OCI-LY7 (cell line): Measurements from ENCODE around the gene NEDD8. TPM values are rescaled to one million over a fixed set of nuclear protein-coding genes. Genes with fewer than 3 reads are reported as not detected.

Experiments
- BruUV-seq: library from RNA; stranded (reverse); fragments of 400-500 nt; replicated peaks from 2 replicates; lab custom pipeline; 2021; lab: Mats Ljungman, UMichigan
- CTCF ChIA-PET: fragments of 300-600 bp; sonication (Branson Sonifier 250); formaldehyde crosslinking; loops from one replicate; lab custom pipeline; 2022; ENCODE audit warnings: antibody characterized with exemption; ENCODE audit not compliant: unreplicated experiment; lab: Charles Lee
- POLR2A ChIA-PET: fragments of 300-600 bp; sonication (Branson Sonifier 250); formaldehyde crosslinking; loops from one replicate; lab custom pipeline; 2022; ENCODE audit warnings: antibody characterized with exemption; lab: Charles Lee
- DNase-seq: peaks from one replicate; pipeline ENCODE4 v3.0.0-alpha.2; 2015; ENCODE audit warnings: low spot score
- H2AFZ ChIP-seq: fragments of 200-600 bp; sonication (generic), shearing (Covaris generic); 2 replicates; pipeline ENCODE4 v1.6.1; 2014; ENCODE audit warnings: mild to moderate bottlenecking, antibody characterized with exemption, low read length, moderate library complexity
- H3K27ac ChIP-seq: fragments of 200-600 bp; sonication (generic); 2 replicates; pipeline ENCODE4 v1.5.1; 2014; ENCODE audit warnings: mixed run types, low read depth, mild to moderate bottlenecking, moderate library complexity, low read length, inconsistent platforms; ENCODE audit not compliant: poor library complexity, severe bottlenecking
- H3K36me3 ChIP-seq: fragments of 200-600 bp; sonication (generic); 2 replicates; pipeline ENCODE4 v1.6.1; 2014; ENCODE audit warnings: mild to moderate bottlenecking, antibody characterized with exemption, low read length, moderate library complexity, mixed read lengths; ENCODE audit not compliant: insufficient read depth
- H3K4me1 ChIP-seq: fragments of 200-600 bp; sonication (generic); 2 replicates; pipeline ENCODE4 v1.5.1; 2014; ENCODE audit warnings: mild to moderate bottlenecking, low read length; ENCODE audit not compliant: insufficient read depth, poor library complexity, severe bottlenecking
- H3K4me2 ChIP-seq: fragments of 200-600 bp; sonication (generic); 2 replicates; pipeline ENCODE4 v1.6.1; 2014; ENCODE audit warnings: mild to moderate bottlenecking, low read length
- H3K4me3 ChIP-seq: fragments of 200-600 bp; sonication (generic); 2 replicates; pipeline ENCODE4 v1.5.1; 2014; ENCODE audit warnings: mild to moderate bottlenecking, low read depth, low read length; ENCODE audit not compliant: poor library complexity, severe bottlenecking
- H3K79me2 ChIP-seq: fragments of 200-600 bp; sonication (generic); 2 replicates; pipeline ENCODE4 v1.6.1; 2016; ENCODE audit warnings: low read depth, mild to moderate bottlenecking, low read length, moderate library complexity, mixed read lengths; ENCODE audit not compliant: insufficient read depth
- H3K9me2 ChIP-seq: fragments of 200-600 bp; sonication (generic); 2 replicates; pipeline ENCODE4 v1.6.1; 2016; ENCODE audit warnings: mild to moderate bottlenecking, low read length, mixed read lengths; ENCODE audit not compliant: insufficient read depth
- H3K9me3 ChIP-seq: fragments of 200-600 bp; sonication (generic); 2 replicates; pipeline ENCODE4 v1.6.1; 2014; ENCODE audit warnings: mild to moderate bottlenecking, mixed run types, low read length, mixed read lengths
- H4K20me1 ChIP-seq: fragments of 200-600 bp; sonication (generic); 2 replicates; pipeline ENCODE4 v1.6.1; 2014; ENCODE audit warnings: mild to moderate bottlenecking, antibody characterized with exemption, low read length, moderate library complexity, mixed read lengths; ENCODE audit not compliant: insufficient read depth
- EZH2phosphoT487 ChIP-seq: fragments of 200-600 bp; sonication (generic); IDR thresholded peaks from 2 replicates; pipeline ENCODE4 v1.6.1; 2018; ENCODE audit warnings: low read depth, borderline replicate concordance, mild to moderate bottlenecking, mixed run types, antibody characterized with exemption, low read length, moderate library complexity, mixed read lengths
- intact Hi-C: fragments of 100-400 bp; cut with micrococcal nuclease; formaldehyde crosslinking; loops from one replicate; pipeline ENCODE4 v1.10.0; 2022; ENCODE audit not compliant: unreplicated experiment
- total RNA-seq, 2 experiments: library from RNA; depleted of rRNA in 1 of 2; stranded (reverse); fragments of >200 nt in 1 of 2; shearing (Covaris generic) in 1 of 2; gene quantifications; 2 replicates each; pipeline ENCODE4 v1.2.3, GENCODE V29; 2014 to 2022
- TF ChIP-seq, protein P1 (sequence below): fragments of 200-600 bp; sonication (generic); conservative IDR thresholded peaks from 2 replicates; pipeline ENCODE4 v1.5.1; 2014; ENCODE audit warnings: mild to moderate bottlenecking, antibody characterized with exemption, low read length, moderate library complexity, mixed read lengths

The NEDD8 gene
- total RNA-seq, 2 experiments from 2014 or later, result 167 to 174 TPM

DNA sequence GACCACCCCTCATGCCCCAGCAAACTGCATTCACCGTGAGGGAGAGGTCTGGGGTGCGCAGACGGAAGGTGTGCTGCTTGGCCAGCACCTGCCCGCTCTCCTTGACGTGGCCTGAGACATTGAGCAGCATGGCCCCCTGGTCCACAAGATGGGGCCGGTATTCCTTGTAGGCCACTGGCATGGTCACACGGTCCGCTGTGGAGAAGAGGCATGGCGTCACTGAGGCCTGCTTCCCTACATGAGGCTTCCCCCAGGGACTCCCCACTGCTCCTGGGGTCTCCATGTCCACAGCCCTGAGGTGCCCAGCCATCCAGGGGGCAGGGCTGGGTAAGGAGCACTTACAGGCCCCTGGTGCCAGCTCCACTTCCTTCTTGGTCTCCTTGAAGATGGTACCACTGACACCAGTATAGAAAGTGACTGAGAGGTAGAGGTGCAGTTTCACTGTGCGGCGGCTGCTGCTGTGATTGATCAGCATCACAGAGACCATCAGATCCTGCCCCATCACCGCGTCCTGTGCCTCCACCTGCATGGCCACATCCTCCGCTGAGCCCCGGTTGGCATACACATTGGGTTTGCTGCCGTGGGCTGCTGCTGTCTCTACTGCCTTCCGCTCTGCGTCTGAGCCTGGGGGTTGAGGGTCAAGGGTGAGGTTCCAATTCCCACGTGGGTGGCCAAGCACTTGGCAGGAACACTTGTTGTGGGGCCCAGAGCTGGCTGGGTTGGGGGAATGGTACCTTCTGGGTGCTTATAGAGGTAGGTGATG lies 22.6 kb upstream of the NEDD8 start:
- no peaks in the 10 kb centered on the region for H3K9me2 ChIP-seq
- no peak for DNase-seq
- POLR2A ChIA-PET, result interaction anchor here (1.4 kb wide), 1 partner anchor 12 kb away, joined by 3 read pairs; the partner anchor contains the start of gene TINF2
- no TSS peak for BruUV-seq
- H3K9me3 ChIP-seq, result no peaks in the 10 kb centered on the region
- no peak for TF ChIP-seq EZH2phosphoT487
- TF ChIP-seq, protein P1, sequence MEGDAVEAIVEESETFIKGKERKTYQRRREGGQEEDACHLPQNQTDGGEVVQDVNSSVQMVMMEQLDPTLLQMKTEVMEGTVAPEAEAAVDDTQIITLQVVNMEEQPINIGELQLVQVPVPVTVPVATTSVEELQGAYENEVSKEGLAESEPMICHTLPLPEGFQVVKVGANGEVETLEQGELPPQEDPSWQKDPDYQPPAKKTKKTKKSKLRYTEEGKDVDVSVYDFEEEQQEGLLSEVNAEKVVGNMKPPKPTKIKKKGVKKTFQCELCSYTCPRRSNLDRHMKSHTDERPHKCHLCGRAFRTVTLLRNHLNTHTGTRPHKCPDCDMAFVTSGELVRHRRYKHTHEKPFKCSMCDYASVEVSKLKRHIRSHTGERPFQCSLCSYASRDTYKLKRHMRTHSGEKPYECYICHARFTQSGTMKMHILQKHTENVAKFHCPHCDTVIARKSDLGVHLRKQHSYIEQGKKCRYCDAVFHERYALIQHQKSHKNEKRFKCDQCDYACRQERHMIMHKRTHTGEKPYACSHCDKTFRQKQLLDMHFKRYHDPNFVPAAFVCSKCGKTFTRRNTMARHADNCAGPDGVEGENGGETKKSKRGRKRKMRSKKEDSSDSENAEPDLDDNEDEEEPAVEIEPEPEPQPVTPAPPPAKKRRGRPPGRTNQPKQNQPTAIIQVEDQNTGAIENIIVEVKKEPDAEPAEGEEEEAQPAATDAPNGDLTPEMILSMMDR, result no peak
- intact Hi-C loops, result no loop called here
- H3K36me3 ChIP-seq, result no peaks in the 10 kb centered on the region
- no peaks in the 10 kb centered on the region for H4K20me1 ChIP-seq
- no peaks in the 10 kb centered on the region for H3K79me2 ChIP-seq
- no peak overlapping the region for H3K4me2 ChIP-seq
- no peaks in the 10 kb centered on the region for H3K4me1 ChIP-seq
- H2AFZ ChIP-seq, result no peak overlapping the region
- no peak overlapping the region for H3K27ac ChIP-seq
- H3K4me3 ChIP-seq, result no peak overlapping the region
- CTCF ChIA-PET, result no interaction called here

DNA sequence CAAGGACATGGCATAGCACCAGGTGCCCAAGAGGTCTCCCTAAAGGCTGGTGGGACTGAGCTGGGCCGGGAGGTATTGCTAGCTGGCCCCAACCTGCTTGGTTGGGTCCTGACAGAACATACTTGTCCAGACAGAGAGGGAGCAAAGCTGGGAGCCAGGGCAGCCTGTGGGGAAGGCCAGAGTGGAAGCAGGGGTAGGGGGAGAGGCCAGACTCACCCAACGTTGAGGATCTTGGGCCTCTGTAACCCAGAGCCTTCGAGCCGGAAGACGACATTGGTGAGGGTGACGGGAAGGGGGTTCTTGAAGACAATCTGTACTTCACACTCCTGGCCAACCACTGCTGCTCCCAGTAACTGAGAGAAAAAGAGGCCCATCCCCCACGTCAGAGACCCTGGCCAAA lies 21.8 kb upstream of the NEDD8 start:
- intact Hi-C loops, result no loop called here
- Histone ChIP-seq H3K4me2 (no peak overlapping the region), H3K9me3 (no peaks in the 10 kb centered on the region), H3K27ac (no peak overlapping the region), H2AFZ (no peak overlapping the region), H3K36me3 (no peaks in the 10 kb centered on the region), H3K9me2 (no peaks in the 10 kb centered on the region), H4K20me1 (no peaks in the 10 kb centered on the region), H3K79me2 (no peaks in the 10 kb centered on the region), H3K4me1 (no peaks in the 10 kb centered on the region), H3K4me3 (no peak overlapping the region)
- no peak for TF ChIP-seq EZH2phosphoT487
- TF ChIP-seq, protein P1, result no peak
- BruUV-seq, result no TSS peak
- no peak for DNase-seq
- ChIA-PET POLR2A (no interaction called here), CTCF (no interaction called here)
